ENCODE measurements around the gene SLC2A6. TPM values are rescaled to one million over a fixed set of nuclear protein-coding genes. Genes with fewer than 3 reads are reported as not detected.
A peak's percentile ranks its signal among the peaks of the same experiment; 100 is the strongest.

The SLC2A6 gene, protein sequence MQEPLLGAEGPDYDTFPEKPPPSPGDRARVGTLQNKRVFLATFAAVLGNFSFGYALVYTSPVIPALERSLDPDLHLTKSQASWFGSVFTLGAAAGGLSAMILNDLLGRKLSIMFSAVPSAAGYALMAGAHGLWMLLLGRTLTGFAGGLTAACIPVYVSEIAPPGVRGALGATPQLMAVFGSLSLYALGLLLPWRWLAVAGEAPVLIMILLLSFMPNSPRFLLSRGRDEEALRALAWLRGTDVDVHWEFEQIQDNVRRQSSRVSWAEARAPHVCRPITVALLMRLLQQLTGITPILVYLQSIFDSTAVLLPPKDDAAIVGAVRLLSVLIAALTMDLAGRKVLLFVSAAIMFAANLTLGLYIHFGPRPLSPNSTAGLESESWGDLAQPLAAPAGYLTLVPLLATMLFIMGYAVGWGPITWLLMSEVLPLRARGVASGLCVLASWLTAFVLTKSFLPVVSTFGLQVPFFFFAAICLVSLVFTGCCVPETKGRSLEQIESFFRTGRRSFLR
- 11.0 TPM for polyA plus RNA-seq (2012; ENCODE audit: low read depth, missing spikeins)

DNA sequence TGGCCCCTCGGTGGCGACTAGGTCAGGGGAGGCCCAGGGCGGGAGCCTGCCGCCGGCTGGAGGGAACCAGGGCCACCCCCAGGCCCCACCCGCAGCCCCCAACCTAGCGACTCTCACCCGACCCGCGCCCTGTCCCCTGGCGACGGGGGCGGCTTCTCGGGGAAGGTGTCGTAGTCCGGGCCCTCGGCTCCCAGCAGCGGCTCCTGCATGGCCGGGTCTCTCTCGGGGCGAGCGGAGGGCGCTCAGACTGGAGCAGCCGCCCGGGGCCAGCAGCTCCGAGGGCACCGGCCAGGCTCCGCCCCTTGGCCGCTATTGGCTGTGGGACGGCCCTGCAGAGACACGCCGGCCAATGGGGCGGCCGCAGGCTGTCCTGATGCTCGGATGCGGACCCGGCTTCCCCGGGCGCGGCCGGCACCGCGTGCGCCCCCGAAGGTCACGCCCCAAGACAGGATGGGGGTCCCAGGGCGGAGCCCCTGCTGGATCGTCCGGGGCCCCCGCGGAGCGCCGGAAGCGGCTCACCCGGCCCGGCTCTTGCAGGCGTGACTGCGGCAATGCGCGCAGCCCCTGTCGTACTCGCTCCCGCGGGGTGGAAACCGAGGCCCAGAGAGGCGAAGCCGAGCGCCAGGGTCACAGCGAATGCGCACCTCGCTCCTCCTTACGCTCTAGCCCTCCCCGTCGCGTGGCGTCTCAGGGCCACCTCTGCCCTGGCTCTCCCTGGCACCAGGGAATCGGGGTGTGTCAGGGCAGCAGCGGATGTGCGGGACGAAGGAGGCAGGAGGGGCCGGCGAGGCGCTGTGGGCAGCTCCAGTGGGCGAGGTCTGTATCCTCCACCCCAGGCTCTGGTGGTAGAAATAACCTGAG, at the start of gene SLC2A6:
Gene SLC2A6, minus strand, starts transcription at position 249 of the 861 bp plus-strand sequence. Its CDS starts 40 bp downstream, at position 209.
- peak; percentile 99 for DNase-seq (ENCODE audit: insufficient read length, low spot score)
- peak; percentile 94 for FAIRE-seq

GRCh38 chr9:133528001-133528875, 49.3 kb upstream of the SLC2A6 start:
- DNase-seq (ENCODE audit: insufficient read length, low spot score) (no peak), FAIRE-seq (no peak)
- TF ChIP-seq POLR2AphosphoS5 (IDR thresholded peaks at IDR 0.05; ENCODE audit: low read depth, low read length) (no peak), PAX5 (IDR thresholded peaks at IDR 0.05; ENCODE audit: insufficient read depth, low read length, severe bottlenecking) (no peak), TAF1 (IDR thresholded peaks at IDR 0.05; ENCODE audit: low read depth, low read length) (no peak), POU2F2 (IDR thresholded peaks at IDR 0.05; ENCODE audit: low read depth, low read length) (no peak), POLR2A (IDR thresholded peaks at IDR 0.05; ENCODE audit: low read depth, low read length) (no peak)

More for the DNA sequence above, at the start of gene SLC2A6:
- no peak for TF ChIP-seq POU2F2 (IDR thresholded peaks at IDR 0.05; ENCODE audit: low read depth, low read length)
- TF ChIP-seq SPI1 (IDR thresholded peaks at IDR 0.05; ENCODE audit: low read depth, low read length): no peak
- TF ChIP-seq POLR2AphosphoS5 (IDR thresholded peaks at IDR 0.05; ENCODE audit: low read depth, low read length): no peak

DNA sequence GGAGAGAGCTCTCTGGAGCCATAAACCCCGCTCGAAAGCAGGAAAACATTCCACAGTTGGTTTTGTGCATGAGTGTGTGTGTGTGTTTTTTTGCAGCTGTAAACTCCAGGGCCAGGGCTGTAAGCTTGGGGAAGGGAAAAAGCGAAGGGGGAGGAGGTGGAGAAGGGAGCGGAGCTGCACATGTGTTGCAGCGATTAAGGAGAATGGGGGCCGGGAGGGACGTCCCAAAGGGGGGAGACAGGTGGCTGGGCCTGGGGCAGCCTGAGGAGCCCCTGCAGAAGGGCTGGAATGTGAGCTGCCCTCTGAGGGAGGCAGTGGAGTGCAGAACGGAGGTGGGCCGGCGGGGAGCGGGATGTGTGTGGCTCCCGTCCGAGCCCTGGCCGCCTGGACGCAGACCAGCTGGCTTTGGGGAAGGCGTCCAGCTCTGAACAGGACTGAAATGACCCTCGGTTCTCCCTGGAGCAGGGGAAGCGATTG, 48.6 kb upstream of the SLC2A6 start:
- FAIRE-seq (no peak), DNase-seq (ENCODE audit: insufficient read length, low spot score) (no peak)
- TF ChIP-seq PAX5 (IDR thresholded peaks at IDR 0.05; ENCODE audit: insufficient read depth, low read length, severe bottlenecking): no peak
- TF ChIP-seq POLR2A (IDR thresholded peaks at IDR 0.05; ENCODE audit: low read depth, low read length): no peak
- no peak for TF ChIP-seq POLR2AphosphoS5 (IDR thresholded peaks at IDR 0.05; ENCODE audit: low read depth, low read length)
- TF ChIP-seq TAF1 (IDR thresholded peaks at IDR 0.05; ENCODE audit: low read depth, low read length): no peak
- TF ChIP-seq POU2F2 (IDR thresholded peaks at IDR 0.05; ENCODE audit: low read depth, low read length): no peak

- no peak for FAIRE-seq
- TF ChIP-seq SPI1 (IDR thresholded peaks at IDR 0.05; ENCODE audit: low read depth, low read length) (no peak), POLR2AphosphoS5 (IDR thresholded peaks at IDR 0.05; ENCODE audit: low read depth, low read length) (no peak), PAX5 (IDR thresholded peaks at IDR 0.05; ENCODE audit: insufficient read depth, low read length, severe bottlenecking) (no peak)
- no peak for DNase-seq (ENCODE audit: insufficient read length, low spot score)
Observed at GRCh38 chr9:133526721-133527321, 47.9 kb upstream of the SLC2A6 start.

DNA sequence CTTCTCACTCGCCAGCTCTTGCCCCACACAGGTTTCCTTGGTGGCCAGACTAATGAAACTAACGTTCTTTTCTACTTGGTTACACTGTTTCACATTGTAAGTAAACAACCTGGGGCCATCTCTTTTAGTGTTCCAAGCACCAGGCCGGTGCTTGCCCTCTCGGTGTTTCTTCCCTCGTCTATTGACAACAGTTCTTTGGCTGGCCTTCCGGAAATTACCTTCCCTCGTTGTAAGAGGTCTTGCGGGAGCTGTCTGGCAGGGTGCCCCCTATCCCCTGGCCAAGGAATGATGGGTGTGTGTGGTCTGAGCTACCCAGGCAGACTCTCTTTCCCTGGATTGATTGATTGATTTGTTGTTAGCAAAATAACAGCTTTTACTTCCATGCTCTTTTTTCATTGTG, 46.8 kb upstream of the SLC2A6 start:
- no peak for FAIRE-seq
- DNase-seq (ENCODE audit: insufficient read length, low spot score): no peak
- TF ChIP-seq POU2F2 (IDR thresholded peaks at IDR 0.05; ENCODE audit: low read depth, low read length) (no peak), POLR2AphosphoS5 (IDR thresholded peaks at IDR 0.05; ENCODE audit: low read depth, low read length) (no peak), TAF1 (IDR thresholded peaks at IDR 0.05; ENCODE audit: low read depth, low read length) (no peak), PAX5 (IDR thresholded peaks at IDR 0.05; ENCODE audit: insufficient read depth, low read length, severe bottlenecking) (no peak), SPI1 (IDR thresholded peaks at IDR 0.05; ENCODE audit: low read depth, low read length) (no peak), POLR2A (IDR thresholded peaks at IDR 0.05; ENCODE audit: low read depth, low read length) (no peak)

DNA sequence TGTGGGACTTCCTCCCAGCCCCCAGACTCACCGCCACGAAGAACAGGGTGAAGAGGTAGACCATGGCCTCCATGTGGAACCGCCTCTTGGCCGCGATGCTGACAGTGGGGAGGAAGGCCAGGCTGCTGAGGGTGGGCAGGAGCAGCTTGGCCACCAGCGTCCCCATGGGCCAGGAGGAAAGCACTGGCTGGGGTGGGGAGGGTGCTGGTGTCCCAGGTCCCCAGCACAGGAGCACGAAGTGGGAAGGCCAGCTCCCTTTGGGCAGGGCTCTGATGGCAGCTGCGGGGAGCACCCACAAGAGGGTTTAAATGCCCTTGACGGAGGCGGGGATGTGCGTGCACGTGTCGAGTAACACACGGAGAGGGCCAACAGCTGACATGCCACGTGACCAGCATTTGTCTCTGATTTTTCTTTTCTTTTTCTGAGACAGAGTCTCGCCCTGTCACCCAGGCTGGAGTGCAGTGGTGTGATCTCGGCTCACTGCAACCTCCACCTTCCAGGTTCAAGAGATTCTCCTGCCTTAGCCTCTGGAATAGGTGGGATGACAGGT, 45.9 kb upstream of the SLC2A6 start, which contains the start of gene MYMK:
Gene MYMK, minus strand, starts transcription at position 281 of the 550 bp plus-strand sequence. Its CDS starts 115 bp downstream, at position 166.
- FAIRE-seq (no peak), DNase-seq (ENCODE audit: insufficient read length, low spot score) (no peak)
- TF ChIP-seq POLR2AphosphoS5 (IDR thresholded peaks at IDR 0.05; ENCODE audit: low read depth, low read length) (no peak), POLR2A (IDR thresholded peaks at IDR 0.05; ENCODE audit: low read depth, low read length) (no peak), POU2F2 (IDR thresholded peaks at IDR 0.05; ENCODE audit: low read depth, low read length) (no peak), PAX5 (IDR thresholded peaks at IDR 0.05; ENCODE audit: insufficient read depth, low read length, severe bottlenecking) (no peak), TAF1 (IDR thresholded peaks at IDR 0.05; ENCODE audit: low read depth, low read length) (no peak), SPI1 (IDR thresholded peaks at IDR 0.05; ENCODE audit: low read depth, low read length) (no peak)

- TF ChIP-seq POU2F2 (IDR thresholded peaks at IDR 0.05; ENCODE audit: low read depth, low read length): no peak
- no peak for TF ChIP-seq PAX5 (IDR thresholded peaks at IDR 0.05; ENCODE audit: insufficient read depth, low read length, severe bottlenecking)
- no peak for TF ChIP-seq POLR2A (IDR thresholded peaks at IDR 0.05; ENCODE audit: low read depth, low read length)
- TF ChIP-seq SPI1 (IDR thresholded peaks at IDR 0.05; ENCODE audit: low read depth, low read length): no peak
- TF ChIP-seq POLR2AphosphoS5 (IDR thresholded peaks at IDR 0.05; ENCODE audit: low read depth, low read length): no peak
- no peak for TF ChIP-seq TAF1 (IDR thresholded peaks at IDR 0.05; ENCODE audit: low read depth, low read length)
- FAIRE-seq: no peak
- no peak for DNase-seq (ENCODE audit: insufficient read length, low spot score)
Observed at GRCh38 chr9:133524146-133524545, 45.2 kb upstream of the SLC2A6 start.

- DNase-seq (ENCODE audit: insufficient read length, low spot score) (no peak), FAIRE-seq (no peak)
- TF ChIP-seq PAX5 (IDR thresholded peaks at IDR 0.05; ENCODE audit: insufficient read depth, low read length, severe bottlenecking) (no peak), POLR2A (IDR thresholded peaks at IDR 0.05; ENCODE audit: low read depth, low read length) (no peak), TAF1 (IDR thresholded peaks at IDR 0.05; ENCODE audit: low read depth, low read length) (no peak), SPI1 (IDR thresholded peaks at IDR 0.05; ENCODE audit: low read depth, low read length) (no peak), POU2F2 (IDR thresholded peaks at IDR 0.05; ENCODE audit: low read depth, low read length) (no peak), POLR2AphosphoS5 (IDR thresholded peaks at IDR 0.05; ENCODE audit: low read depth, low read length) (no peak)
Observed at GRCh38 chr9:133523106-133523505, 44.2 kb upstream of the SLC2A6 start.

Data from GM12891 (cell line).